Thyroid gland (tissue), 4 donors: ENCODE results near the gene DENND1A.
"Not testable (repeated sequence)": the region's sequence is repeated elsewhere in the genome, so short reads cannot be mapped to it uniquely, and the experiment has no call there.

Experiments used
- POLR2A ChIP-seq, 2 donors: fragments of 450-650 bp; IDR thresholded peaks; one replicate each; pipeline ENCODE4 v1.6.1; 2017; ENCODE audit warnings: antibody characterized with exemption in 2 of 2, mild to moderate bottlenecking in 2 of 2, moderate library complexity in 1 of 2
- TF ChIP-seq, protein P1 (sequence below), 6 experiments: fragments of 200-600 bp in 3 of 6; fragments of 450-650 bp in 3 of 6; sonication (generic) in 3 of 6; IDR thresholded peaks; one replicate each; pipeline ENCODE4 v1.5.1; 2016 to 2019; ENCODE audit warnings: antibody characterized with exemption in 6 of 6, mild to moderate bottlenecking in 2 of 6, inconsistent platforms in 1 of 6, moderate library complexity in 1 of 6

DNA sequence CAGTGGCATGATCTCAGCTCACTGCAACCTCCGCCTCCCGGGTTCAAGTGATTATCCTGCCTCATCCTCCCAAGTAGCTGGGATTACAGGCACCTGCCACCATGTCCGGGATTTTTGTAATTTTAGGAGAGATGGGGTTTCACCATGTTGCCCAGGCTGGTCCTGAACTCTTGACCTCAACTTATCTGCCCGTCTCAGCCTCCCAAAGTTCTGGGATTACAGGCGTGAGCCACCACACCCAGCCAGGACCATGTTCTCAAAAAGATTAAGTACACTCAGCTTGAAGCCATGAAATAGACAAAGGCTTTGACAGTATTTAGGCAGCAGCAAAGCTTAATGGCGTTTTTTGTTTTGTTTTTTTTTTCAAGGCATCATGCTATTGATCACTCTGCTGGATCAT lies 44.1 kb downstream of the DENND1A start:
- TF ChIP-seq, protein P1, sequence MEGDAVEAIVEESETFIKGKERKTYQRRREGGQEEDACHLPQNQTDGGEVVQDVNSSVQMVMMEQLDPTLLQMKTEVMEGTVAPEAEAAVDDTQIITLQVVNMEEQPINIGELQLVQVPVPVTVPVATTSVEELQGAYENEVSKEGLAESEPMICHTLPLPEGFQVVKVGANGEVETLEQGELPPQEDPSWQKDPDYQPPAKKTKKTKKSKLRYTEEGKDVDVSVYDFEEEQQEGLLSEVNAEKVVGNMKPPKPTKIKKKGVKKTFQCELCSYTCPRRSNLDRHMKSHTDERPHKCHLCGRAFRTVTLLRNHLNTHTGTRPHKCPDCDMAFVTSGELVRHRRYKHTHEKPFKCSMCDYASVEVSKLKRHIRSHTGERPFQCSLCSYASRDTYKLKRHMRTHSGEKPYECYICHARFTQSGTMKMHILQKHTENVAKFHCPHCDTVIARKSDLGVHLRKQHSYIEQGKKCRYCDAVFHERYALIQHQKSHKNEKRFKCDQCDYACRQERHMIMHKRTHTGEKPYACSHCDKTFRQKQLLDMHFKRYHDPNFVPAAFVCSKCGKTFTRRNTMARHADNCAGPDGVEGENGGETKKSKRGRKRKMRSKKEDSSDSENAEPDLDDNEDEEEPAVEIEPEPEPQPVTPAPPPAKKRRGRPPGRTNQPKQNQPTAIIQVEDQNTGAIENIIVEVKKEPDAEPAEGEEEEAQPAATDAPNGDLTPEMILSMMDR (IDR thresholded peaks at IDR 0.05): not testable (repeated sequence)
- TF ChIP-seq POLR2A (IDR thresholded peaks at IDR 0.05): not testable (repeated sequence)
